GM19397 (cell line): Measurements from ENCODE around the gene OR56A5.
A peak's percentile ranks its signal among the peaks of the same experiment; 100 is the strongest.

Experiments
- ATAC-seq: cut with Tn5 transposase; IDR thresholded peaks from one replicate; pipeline ENCODE4 v1.9.1; 2021; ENCODE audit warnings: mild to moderate bottlenecking, moderate library complexity; ENCODE audit not compliant: unreplicated experiment

Gene OR56A5

GRCh38 chr11:5933116-5933515 is 35.2 kb downstream of the OR56A5 start:
- ATAC-seq: no peak

GRCh38 chr11:5932671-5933070 is 35.6 kb downstream of the OR56A5 start:
- ATAC-seq: no peak

DNA sequence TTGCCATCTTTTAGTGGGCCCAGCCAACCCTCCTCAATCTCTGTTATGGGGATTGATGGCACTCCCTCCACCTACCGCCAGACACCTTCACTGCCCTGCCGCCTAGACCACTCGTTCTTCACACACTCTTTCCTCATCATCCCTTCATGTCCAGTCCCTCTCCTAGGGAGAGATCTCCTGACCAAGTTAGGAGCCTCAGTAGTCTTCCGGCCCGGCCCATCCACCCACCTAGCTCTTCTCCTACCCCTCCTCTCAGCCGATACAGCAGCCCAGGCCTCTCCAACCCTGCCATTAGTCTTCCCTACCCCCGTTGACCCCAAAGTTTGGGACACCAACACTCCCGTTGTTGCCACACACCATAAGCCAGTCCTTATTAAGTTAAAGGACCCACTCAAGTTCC is 37.2 kb downstream of the OR56A5 start:
- ATAC-seq: no peak

DNA sequence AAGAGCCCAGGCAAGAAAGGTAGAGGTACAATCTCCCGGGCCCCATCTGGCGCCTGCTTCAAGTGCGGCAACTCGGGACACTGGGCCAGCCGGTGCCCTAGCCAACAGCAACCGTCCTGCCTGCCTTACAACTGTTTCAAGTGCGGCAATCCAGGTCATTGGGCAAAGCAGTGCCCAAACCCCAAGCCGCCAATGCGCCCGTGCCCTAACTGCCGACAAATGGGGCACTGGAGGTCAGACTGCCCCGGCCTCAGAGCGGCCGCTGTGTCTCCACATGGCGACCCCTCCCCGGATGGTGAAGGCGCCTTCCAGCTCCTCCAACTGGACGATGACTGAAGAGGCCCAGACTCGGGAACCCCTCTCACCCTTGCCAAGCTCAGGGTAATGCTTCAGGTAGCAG is 37.7 kb downstream of the OR56A5 start:
- no peak for ATAC-seq

DNA sequence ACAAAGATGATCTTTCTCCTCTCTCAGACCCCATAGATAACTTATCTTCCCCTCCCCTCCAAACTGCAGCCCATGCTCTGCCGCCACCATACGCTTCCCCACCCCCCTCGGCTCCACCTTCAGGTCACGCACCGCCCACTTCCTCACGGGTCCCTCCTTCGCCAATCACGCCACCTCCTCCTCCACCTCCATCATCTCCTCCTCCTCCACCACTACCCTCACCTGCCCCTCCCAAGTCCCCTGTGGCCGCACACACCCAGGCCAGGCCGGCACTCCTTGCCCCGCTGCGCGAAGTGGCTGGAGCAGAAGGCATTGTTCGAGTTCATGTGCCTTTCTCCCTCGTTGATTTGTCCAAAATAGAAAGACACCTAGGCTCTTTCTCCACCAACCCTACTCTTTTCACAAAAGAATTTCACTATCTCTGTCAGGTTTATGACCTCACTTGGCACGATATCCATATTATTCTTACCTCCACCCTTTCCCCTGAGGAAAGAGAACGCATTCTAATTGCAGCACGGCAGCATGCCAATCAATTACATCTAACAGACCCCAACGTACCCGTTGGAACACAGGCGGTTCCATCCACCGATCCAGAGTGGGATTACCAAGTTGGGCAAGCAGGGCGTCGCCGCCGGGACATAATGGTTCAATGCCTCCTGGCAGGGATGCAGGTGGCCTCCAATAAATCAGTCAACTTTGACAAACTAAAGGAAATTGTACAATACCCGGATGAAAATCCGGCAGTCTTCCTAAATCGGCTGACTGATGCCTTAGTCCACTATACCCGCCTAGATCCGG is 38.5 kb downstream of the OR56A5 start:
- no peak for ATAC-seq

GRCh38 chr11:5928811-5929210 is 39.5 kb downstream of the OR56A5 start:
- no peak for ATAC-seq

DNA sequence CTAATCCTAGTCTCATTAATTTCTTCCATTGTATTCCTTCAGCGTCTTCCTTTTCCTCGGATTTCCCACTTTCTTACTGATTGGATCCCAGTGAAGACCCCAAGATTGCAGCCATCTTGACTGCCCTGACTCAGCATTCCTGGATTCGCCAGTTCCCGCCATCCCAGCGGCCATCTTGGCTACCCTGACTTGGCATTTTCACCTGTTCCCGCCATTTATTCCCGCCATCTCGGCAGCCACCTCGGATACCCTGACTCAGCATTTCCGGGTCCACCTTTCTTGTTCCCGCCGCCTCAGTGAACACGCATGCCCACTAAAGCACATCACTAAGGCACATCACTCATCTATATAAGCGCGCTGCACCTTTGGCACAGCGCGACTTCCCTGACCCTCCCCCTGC is 40.0 kb downstream of the OR56A5 start:
- no peak for ATAC-seq

GRCh38 chr11:5923794-5924193 is 44.5 kb downstream of the OR56A5 start:
- ATAC-seq: no peak

DNA sequence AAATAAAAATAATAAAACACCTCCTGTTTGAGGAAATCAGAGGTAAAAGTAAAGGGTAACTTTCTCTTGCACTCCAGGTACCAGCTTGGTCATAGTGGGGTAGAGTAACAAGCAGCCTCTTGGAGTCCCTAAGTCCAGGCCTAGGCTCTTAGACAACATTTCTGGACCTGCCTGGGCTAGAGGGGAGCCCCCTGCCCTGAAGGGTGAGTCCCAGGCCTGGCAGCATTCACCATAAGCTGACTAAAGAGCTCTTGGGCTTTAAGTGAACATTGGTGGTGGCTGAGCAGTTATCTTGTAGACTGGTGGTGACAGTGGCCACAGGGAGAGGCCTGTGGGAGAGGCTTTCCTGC is 44.9 kb downstream of the OR56A5 start:
- peak; percentile 26 for ATAC-seq

DNA sequence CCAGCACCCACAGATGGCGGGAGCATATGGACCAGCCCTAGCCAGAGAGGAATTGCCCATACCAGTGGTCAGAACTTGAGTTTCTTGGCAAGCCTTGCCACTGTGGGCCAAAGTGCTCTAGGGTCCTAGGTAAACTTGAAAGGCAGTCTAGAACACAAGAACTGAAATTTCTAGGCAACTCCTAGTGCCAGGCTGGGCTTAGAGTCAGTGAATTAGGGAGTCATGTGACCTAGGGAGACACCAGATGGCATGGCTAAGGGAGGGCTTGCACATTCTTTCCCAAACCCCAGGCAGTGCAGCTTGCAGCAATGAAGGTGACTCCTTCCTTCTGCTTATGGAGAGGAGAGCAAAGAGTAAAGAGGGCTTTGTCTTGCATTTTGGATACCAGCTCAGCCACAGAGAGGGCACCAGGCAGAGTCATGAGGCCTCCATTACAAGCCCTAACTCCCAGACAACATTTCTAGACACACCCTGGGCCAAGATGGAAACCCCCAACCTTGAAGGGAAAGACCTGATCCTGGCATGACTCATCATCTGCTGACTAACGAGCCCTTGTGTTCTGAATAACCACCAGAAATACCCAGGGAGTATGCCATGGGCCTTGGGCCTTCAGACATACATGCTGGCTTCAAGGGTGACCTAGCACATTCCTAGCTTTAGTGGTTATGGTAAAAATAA is 45.4 kb downstream of the OR56A5 start:
- peak; percentile 79 for ATAC-seq
